HCT116 (cell line): ENCODE results near the gene NFIA. TPM values are rescaled to one million over a fixed set of nuclear protein-coding genes. Genes with fewer than 3 reads are reported as not detected.
A peak's percentile ranks its signal among the peaks of the same experiment; 100 is the strongest.

Experiments used
- ATAC-seq: fragments of 200-7000 bp; cut with Tn5 transposase; 2 replicates; pipeline ENCODE4 v1.9.1; 2020; ENCODE audit warnings: mild to moderate bottlenecking, moderate library complexity
- BruUV-seq: library from RNA; stranded (reverse); fragments of 400-500 nt; replicated peaks from 2 replicates; lab custom pipeline; 2021; lab: Mats Ljungman, UMichigan
- CTCF ChIA-PET: fragments of 300-600 bp; sonication (Branson Sonifier 250); formaldehyde crosslinking; loops from one replicate; lab custom pipeline; 2021; ENCODE audit warnings: antibody characterized with exemption; lab: Charles Lee
- POLR2A ChIA-PET: fragments of 300-600, 350-600 bp; sonication (Branson Sonifier 250); formaldehyde crosslinking; loops from one replicate; lab custom pipeline; 2021; ENCODE audit warnings: antibody characterized with exemption; lab: Charles Lee
- RAD21 ChIA-PET, 2 experiments: fragments of 300-600 bp; sonication (Branson Sonifier 250); formaldehyde crosslinking; loops; one replicate each; lab custom pipeline; 2023; ENCODE audit warnings: low total read pairs in 2 of 2; ENCODE audit not compliant: uncharacterized antibody in 2 of 2, unreplicated experiment in 2 of 2, low non-redundant PET in 1 of 2; lab: Charles Lee
- DNase-seq: peaks from one replicate; pipeline ENCODE4 v3.0.0-alpha.2; 2010; ENCODE audit warnings: low read depth, low spot score
- H2AFZ ChIP-seq: fragments of 200-600 bp; shearing (Covaris generic), sonication (generic); 2 replicates; pipeline ENCODE4 v1.6.1; 2017; ENCODE audit warnings: low read depth, mixed run types, mixed read lengths, antibody characterized with exemption, low read length; ENCODE audit not compliant: poor library complexity, severe bottlenecking
- H3K27ac ChIP-seq: 2 replicates; pipeline ENCODE4 v1.5.1; 2012; ENCODE audit warnings: low read depth, low read length
- H3K27me3 ChIP-seq: fragments of 200-600 bp; sonication (generic); 2 replicates; pipeline ENCODE4 v1.6.1; 2016; ENCODE audit warnings: mixed run types, low read length, mixed read lengths; ENCODE audit not compliant: insufficient read depth
- H3K36me3 ChIP-seq, 2 experiments: fragments of 200-500 bp in 1 of 2; fragments of 200-600 bp in 1 of 2; sonication (Bioruptor generic) in 1 of 2; sonication (generic) in 1 of 2; 2 replicates each; pipeline versions ENCODE4 v1.5.1 to v1.6.1; 2014 to 2016; ENCODE audit warnings: low read length in 2 of 2, inconsistent platforms in 1 of 2, mixed read lengths in 1 of 2, mixed run types in 1 of 2; ENCODE audit not compliant: insufficient read depth in 2 of 2, control insufficient read depth in 1 of 2
- H3K4me1 ChIP-seq, 2 experiments: fragments of 200-600 bp in 1 of 2; sonication (generic) in 1 of 2; 2 replicates each; pipeline versions ENCODE4 v1.5.1 to v1.6.1; 2012 to 2017; ENCODE audit warnings: low read length in 2 of 2, inconsistent platforms in 1 of 2, mild to moderate bottlenecking in 1 of 2, mixed read lengths in 1 of 2, mixed run types in 1 of 2, moderate library complexity in 1 of 2; ENCODE audit not compliant: insufficient read depth in 2 of 2, control insufficient read depth in 1 of 2
- H3K4me2 ChIP-seq: fragments of 200-600 bp; sonication (generic); 2 replicates; pipeline ENCODE4 v1.6.1; 2017; ENCODE audit warnings: mixed run types, low read length, mixed read lengths
- H3K4me3 ChIP-seq, 2 experiments: fragments of 200-600 bp in 1 of 2; sonication (generic) in 1 of 2; replicated peaks in 1 of 2; 2 replicates each; pipeline ENCODE4 v1.5.1; 2011 to 2016; ENCODE audit warnings: low read length in 2 of 2, control low read depth in 1 of 2, low read depth in 1 of 2, mild to moderate bottlenecking in 1 of 2, mixed read lengths in 1 of 2, mixed run types in 1 of 2
- H3K79me2 ChIP-seq: fragments of 200-600 bp; sonication (generic); 2 replicates; pipeline ENCODE4 v1.6.1; 2017; ENCODE audit warnings: mild to moderate bottlenecking, mixed run types, low read length, moderate library complexity, mixed read lengths; ENCODE audit not compliant: insufficient read depth
- H3K9ac ChIP-seq: fragments of 200-600 bp; sonication (generic); 2 replicates; pipeline ENCODE4 v1.6.1; 2016; ENCODE audit warnings: low read length, mixed read lengths
- H3K9me2 ChIP-seq: fragments of 200-600 bp; sonication (generic), shearing (Covaris generic); 2 replicates; pipeline ENCODE4 v1.6.1; 2017; ENCODE audit warnings: mixed run types, mild to moderate bottlenecking, moderate library complexity; ENCODE audit not compliant: insufficient read depth
- H3K9me3 ChIP-seq, 2 experiments: fragments of 200-500 bp in 1 of 2; fragments of 200-600 bp in 1 of 2; sonication (Bioruptor generic) in 1 of 2; sonication (generic) in 1 of 2; 2 replicates each; pipeline ENCODE4 v1.6.1; 2014 to 2017; ENCODE audit warnings: low read length in 2 of 2, mixed read lengths in 2 of 2, inconsistent platforms in 1 of 2, low read depth in 1 of 2, mild to moderate bottlenecking in 1 of 2, mixed run types in 1 of 2, moderate library complexity in 1 of 2; ENCODE audit not compliant: control insufficient read depth in 1 of 2, insufficient read depth in 1 of 2
- H4K20me1 ChIP-seq: fragments of 200-600 bp; sonication (generic), shearing (Covaris generic); 2 replicates; pipeline ENCODE4 v1.6.1; 2017; ENCODE audit warnings: mixed run types, mild to moderate bottlenecking, moderate library complexity; ENCODE audit not compliant: insufficient read depth
- ATF3 ChIP-seq: IDR thresholded peaks from 2 replicates; pipeline ENCODE4 v1.6.1; 2012
- CBX3 ChIP-seq: IDR thresholded peaks from 2 replicates; pipeline ENCODE4 v1.6.1; 2012; ENCODE audit warnings: low read depth
- CEBPB ChIP-seq: IDR thresholded peaks from 2 replicates; pipeline ENCODE4 v1.6.1; 2012; ENCODE audit warnings: low read depth
- CTCF ChIP-seq, 3 experiments: fragments of 200-600 bp in 1 of 3; sonication (generic) in 1 of 3; IDR thresholded peaks in 2 of 3; conservative IDR thresholded peaks in 1 of 3; 2 replicates each; pipeline ENCODE4 v1.5.1; 2012 to 2017; ENCODE audit warnings: low read depth in 2 of 3, low read length in 2 of 3, antibody characterized with exemption in 1 of 3, borderline replicate concordance in 1 of 3, control low read depth in 1 of 3, mild to moderate bottlenecking in 1 of 3, mixed read lengths in 1 of 3, mixed run types in 1 of 3, moderate library complexity in 1 of 3; ENCODE audit not compliant: insufficient read depth in 1 of 3
- EGR1 ChIP-seq: IDR thresholded peaks from 2 replicates; pipeline ENCODE4 v1.6.1; 2012; ENCODE audit warnings: low read depth
- ELF1 ChIP-seq: IDR thresholded peaks from 2 replicates; pipeline ENCODE4 v1.6.1; 2012; ENCODE audit warnings: low read depth, borderline replicate concordance
- EZH2 ChIP-seq: fragments of 200-600 bp; sonication (generic); IDR thresholded peaks from 2 replicates; pipeline ENCODE4 v1.6.1; 2017; ENCODE audit warnings: antibody characterized with exemption, mixed run types
- EZH2phosphoT487 ChIP-seq: fragments of 200-600 bp; IDR thresholded peaks from 2 replicates; pipeline ENCODE4 v1.6.1; 2018; ENCODE audit warnings: antibody characterized with exemption, borderline replicate concordance
- FOSL1 ChIP-seq: IDR thresholded peaks from 2 replicates; pipeline ENCODE4 v1.6.1; 2012; ENCODE audit warnings: low read depth
- JUND ChIP-seq: IDR thresholded peaks from 2 replicates; pipeline ENCODE4 v1.6.1; 2012
- MAX ChIP-seq: IDR thresholded peaks from 2 replicates; pipeline ENCODE4 v1.6.1; 2012
- POLR2A ChIP-seq: IDR thresholded peaks from 2 replicates; pipeline ENCODE4 v1.7.0; 2011; ENCODE audit warnings: borderline replicate concordance; ENCODE audit not compliant: insufficient read depth, insufficient read length; ENCODE audit errors: extremely low read depth
- RAD21 ChIP-seq: IDR thresholded peaks from 2 replicates; pipeline ENCODE4 v1.6.1; 2012; ENCODE audit warnings: low read depth, mild to moderate bottlenecking
- REST ChIP-seq: IDR thresholded peaks from 2 replicates; pipeline ENCODE4 v1.6.1; 2012; ENCODE audit warnings: low read depth
- SP1 ChIP-seq: IDR thresholded peaks from 2 replicates; pipeline ENCODE4 v1.6.1; 2012; ENCODE audit warnings: low read depth
- TCF7L2 ChIP-seq: IDR thresholded peaks from 2 replicates; pipeline ENCODE4 v1.7.0; 2011; ENCODE audit warnings: borderline replicate concordance, inconsistent platforms; ENCODE audit not compliant: insufficient read depth, insufficient read length; ENCODE audit errors: extremely low read depth
- YY1 ChIP-seq: IDR thresholded peaks from 2 replicates; pipeline ENCODE4 v1.6.1; 2011; ENCODE audit warnings: low read length, low read depth, moderate library complexity, mild to moderate bottlenecking; ENCODE audit not compliant: insufficient replicate concordance; ENCODE audit errors: extremely low read depth
- ZBTB33 ChIP-seq: IDR thresholded peaks from 2 replicates; pipeline ENCODE4 v1.6.1; 2011; ENCODE audit warnings: mild to moderate bottlenecking, low read length, moderate library complexity; ENCODE audit not compliant: insufficient replicate concordance; ENCODE audit errors: extremely low read depth
- ZFX ChIP-seq: fragments of 450-650 bp; IDR thresholded peaks from 2 replicates; pipeline ENCODE4 v1.6.1; 2017
- ZNF274 ChIP-seq: fragments of 200-500 bp; sonication (Bioruptor generic); IDR thresholded peaks from 2 replicates; pipeline ENCODE4 v1.6.1; 2014; ENCODE audit warnings: mild to moderate bottlenecking, low read depth, low read length, inconsistent platforms
- intact Hi-C: fragments of 100-400 bp; cut with micrococcal nuclease; formaldehyde crosslinking; loops from 2 replicates; pipeline ENCODE4 v1.10.0; 2022
- total RNA-seq: library from RNA; stranded (reverse); gene quantifications from one replicate; pipeline ENCODE4 v1.2.1, GENCODE V29; 2021; ENCODE audit not compliant: unreplicated experiment

Gene NFIA
- total RNA-seq, 1 experiment from 2014 or later, result 17.2 TPM

GRCh38 chr1:61169634-61170033, 87.3 kb downstream of the NFIA start:
- no peaks in the 10 kb centered on the region for H3K9me2 ChIP-seq
- ChIA-PET RAD21 (no interaction called here), POLR2A (no interaction called here), CTCF (no interaction called here)
- TF ChIP-seq RAD21, result no peak
- no peak for TF ChIP-seq EZH2phosphoT487
- no peak for TF ChIP-seq CEBPB
- no peak for TF ChIP-seq EGR1
- TF ChIP-seq CTCF (IDR thresholded peaks at IDR 0.05 in 2 of 3, conservative IDR thresholded peaks at IDR 0.05 in 1 of 3; ENCODE audit: borderline replicate concordance in 1 of 3, insufficient read depth in 1 of 3, low read depth in 2 of 3, low read length in 2 of 3), result no peak
- no peak for TF ChIP-seq YY1
- no peak for TF ChIP-seq ZNF274
- no peak for TF ChIP-seq REST
- no peak for TF ChIP-seq ELF1
- no peak for TF ChIP-seq POLR2A
- no peak for TF ChIP-seq MAX
- no peak for TF ChIP-seq EZH2
- no peak for TF ChIP-seq CBX3
- TF ChIP-seq ZBTB33, result no peak
- no peak for TF ChIP-seq TCF7L2
- TF ChIP-seq ZFX, result no peak
- TF ChIP-seq JUND, result no peak
- TF ChIP-seq ATF3, result no peak
- TF ChIP-seq SP1, result no peak
- TF ChIP-seq FOSL1, result no peak
- intact Hi-C loops, result no loop called here
- no TSS peak for BruUV-seq
- H3K27ac ChIP-seq, result no peak overlapping the region
- no peaks in the 10 kb centered on the region for H4K20me1 ChIP-seq
- no peak for ATAC-seq
- H3K27me3 ChIP-seq, result no peaks in the 10 kb centered on the region
- H3K4me2 ChIP-seq, result peak overlapping the region; percentile 25; the same call in 1 of the 2 replicates
- H3K9me3 ChIP-seq, result no peaks in the 10 kb centered on the region
- H3K4me3 ChIP-seq, result no peak overlapping the region
- H2AFZ ChIP-seq, result no peak overlapping the region
- DNase-seq, result no peak
- H3K9ac ChIP-seq, result no peak overlapping the region
- H3K4me1 ChIP-seq, result peaks cover 0 to 16% of the 10 kb centered on the region in 2 experiments; a peak in 1 of 4 replicates
- no peaks in the 10 kb centered on the region for H3K36me3 ChIP-seq
- H3K79me2 ChIP-seq, result no peaks in the 10 kb centered on the region
